HepG2 (cell line): ENCODE data around the gene RAD21L1.

Source experiments
- CBX5 ChIP-seq: sonication (generic); formaldehyde crosslinking; IDR thresholded peaks from 2 replicates; pipeline ENCODE4 v1.4.0; 2020; ENCODE audit warnings: missing genetic modification reagents, borderline replicate concordance
- CC2D1A ChIP-seq: sonication (generic); formaldehyde crosslinking; IDR thresholded peaks from 2 replicates; pipeline ENCODE4 v1.8.1; 2023; ENCODE audit warnings: mild to moderate bottlenecking, missing genetic modification reagents
- EZH2 ChIP-seq: conservative IDR thresholded peaks from 2 replicates; pipeline ENCODE4 v1.6.1; 2012; ENCODE audit warnings: mild to moderate bottlenecking, low read depth, low read length, moderate library complexity
- GABPA ChIP-seq, 2 experiments: IDR thresholded peaks; 2 replicates each; pipeline ENCODE4 v1.6.1; 2011 to 2016; ENCODE audit warnings: low read depth in 2 of 2, low read length in 1 of 2, missing biosample characterization in 1 of 2, missing genetic modification characterization in 1 of 2
- HIVEP1 ChIP-seq: sonication (generic); formaldehyde crosslinking; IDR thresholded peaks from 2 replicates; pipeline ENCODE4 v1.4.0; 2020; ENCODE audit warnings: mild to moderate bottlenecking, missing genetic modification reagents
- MEIS2 ChIP-seq: sonication (generic); formaldehyde crosslinking; IDR thresholded peaks from 2 replicates; pipeline ENCODE4 v1.9.0; 2021; ENCODE audit warnings: mild to moderate bottlenecking, missing genetic modification reagents
- POLR2AphosphoS5 ChIP-seq: IDR thresholded peaks from 2 replicates; pipeline ENCODE4 v1.6.1; 2012; ENCODE audit warnings: low read depth, low read length
- PTBP1 ChIP-seq: fragments of 200-400 bp; formaldehyde crosslinking; IDR thresholded peaks from 2 replicates; pipeline ENCODE4 v1.6.1; 2018; ENCODE audit warnings: low read length, low read depth; ENCODE audit not compliant: poor library complexity, severe bottlenecking
- USF2 ChIP-seq, 2 experiments: sonication (generic) in 1 of 2; formaldehyde crosslinking in 1 of 2; IDR thresholded peaks; 2 replicates each; pipeline versions ENCODE4 v1.5.1 to v1.6.1; 2011 to 2020; ENCODE audit warnings: borderline replicate concordance in 1 of 2, low read depth in 1 of 2, low read length in 1 of 2, mild to moderate bottlenecking in 1 of 2, missing genetic modification reagents in 1 of 2, moderate library complexity in 1 of 2
- ZNF318 ChIP-seq: sonication (generic); formaldehyde crosslinking; IDR thresholded peaks from 2 replicates; pipeline ENCODE4 v1.4.0; 2020; ENCODE audit warnings: mild to moderate bottlenecking, missing genetic modification reagents
- ZNF512 ChIP-seq: sonication (generic); formaldehyde crosslinking; IDR thresholded peaks from 2 replicates; pipeline ENCODE4 v1.4.0; 2020; ENCODE audit warnings: mild to moderate bottlenecking, missing genetic modification reagents
- ZSCAN29 ChIP-seq: sonication (generic); formaldehyde crosslinking; conservative IDR thresholded peaks from 2 replicates; pipeline ENCODE4 v1.4.0; 2020; ENCODE audit warnings: mild to moderate bottlenecking, missing genetic modification reagents
- TF ChIP-seq, protein P1 (sequence below): sonication (generic); formaldehyde crosslinking; IDR thresholded peaks from 2 replicates; pipeline ENCODE4 v1.5.0; 2020; ENCODE audit warnings: mild to moderate bottlenecking, missing genetic modification reagents, moderate library complexity
- TF ChIP-seq, protein P2 (sequence below): sonication (generic); formaldehyde crosslinking; IDR thresholded peaks from 2 replicates; pipeline ENCODE4 v1.8.1; 2023; ENCODE audit warnings: mild to moderate bottlenecking, inconsistent platforms, moderate library complexity, missing genetic modification reagents, borderline replicate concordance

GRCh38 chr20:1196634-1197033, 29.2 kb upstream of the RAD21L1 start:
- TF ChIP-seq, protein P1, sequence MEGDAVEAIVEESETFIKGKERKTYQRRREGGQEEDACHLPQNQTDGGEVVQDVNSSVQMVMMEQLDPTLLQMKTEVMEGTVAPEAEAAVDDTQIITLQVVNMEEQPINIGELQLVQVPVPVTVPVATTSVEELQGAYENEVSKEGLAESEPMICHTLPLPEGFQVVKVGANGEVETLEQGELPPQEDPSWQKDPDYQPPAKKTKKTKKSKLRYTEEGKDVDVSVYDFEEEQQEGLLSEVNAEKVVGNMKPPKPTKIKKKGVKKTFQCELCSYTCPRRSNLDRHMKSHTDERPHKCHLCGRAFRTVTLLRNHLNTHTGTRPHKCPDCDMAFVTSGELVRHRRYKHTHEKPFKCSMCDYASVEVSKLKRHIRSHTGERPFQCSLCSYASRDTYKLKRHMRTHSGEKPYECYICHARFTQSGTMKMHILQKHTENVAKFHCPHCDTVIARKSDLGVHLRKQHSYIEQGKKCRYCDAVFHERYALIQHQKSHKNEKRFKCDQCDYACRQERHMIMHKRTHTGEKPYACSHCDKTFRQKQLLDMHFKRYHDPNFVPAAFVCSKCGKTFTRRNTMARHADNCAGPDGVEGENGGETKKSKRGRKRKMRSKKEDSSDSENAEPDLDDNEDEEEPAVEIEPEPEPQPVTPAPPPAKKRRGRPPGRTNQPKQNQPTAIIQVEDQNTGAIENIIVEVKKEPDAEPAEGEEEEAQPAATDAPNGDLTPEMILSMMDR (CRISPR knock-in tag), result no peak
- TF ChIP-seq EZH2 (no peak), USF2 (IDR thresholded peaks at IDR 0.05; ENCODE audit: low read depth, low read length) (no peak), USF2 (CRISPR knock-in tag; IDR thresholded peaks at IDR 0.05; ENCODE audit: borderline replicate concordance) (no peak), MEIS2 (CRISPR knock-in tag) (no peak), ZNF318 (CRISPR knock-in tag) (no peak), PTBP1 (no peak), HIVEP1 (CRISPR knock-in tag) (no peak), ZSCAN29 (CRISPR knock-in tag) (no peak), CBX5 (CRISPR knock-in tag) (no peak), CC2D1A (CRISPR knock-in tag) (no peak), POLR2AphosphoS5 (no peak), ZNF512 (no peak), GABPA (IDR thresholded peaks at IDR 0.05; ENCODE audit: low read depth, low read length) (no peak), GABPA (CRISPR knock-in tag; IDR thresholded peaks at IDR 0.05; ENCODE audit: low read depth) (no peak)
- TF ChIP-seq, protein P2, sequence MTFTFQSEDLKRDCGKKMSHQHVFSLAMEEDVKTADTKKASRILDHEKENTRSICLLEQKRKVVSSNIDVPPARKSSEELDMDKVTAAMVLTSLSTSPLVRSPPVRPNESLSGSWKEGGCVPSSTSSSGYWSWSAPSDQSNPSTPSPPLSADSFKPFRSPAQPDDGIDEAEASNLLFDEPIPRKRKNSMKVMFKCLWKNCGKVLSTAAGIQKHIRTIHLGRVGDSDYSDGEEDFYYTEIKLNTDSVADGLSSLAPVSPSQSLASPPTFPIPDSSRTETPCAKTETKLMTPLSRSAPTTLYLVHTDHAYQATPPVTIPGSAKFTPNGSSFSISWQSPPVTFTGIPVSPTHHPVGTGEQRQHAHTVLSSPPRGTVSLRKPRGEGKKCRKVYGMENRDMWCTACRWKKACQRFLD (CRISPR knock-in tag), result no peak
